Activated naive CD8-positive, alpha-beta T cell treated with anti-CD3 and anti-CD28 coated beads, Interleukin-2, amount 10 ng/mL, durations not matched to agents 7 days and 5 days (primary cell): ENCODE data around the gene LUZP2. TPM values are rescaled to one million over a fixed set of nuclear protein-coding genes. Genes with fewer than 3 reads are reported as not detected.
"Not testable (repeated sequence)": the region's sequence is repeated elsewhere in the genome, so short reads cannot be mapped to it uniquely, and the experiment has no call there.

Source experiments
- ATAC-seq: fragments of 150-1000 bp; cut with Tn5 transposase; one replicate; pipeline ENCODE4 v1.10.0; 2021; ENCODE audit warnings: low read depth, moderate library complexity
- POLR2A ChIA-PET: fragments of 350-600 bp; sonication (Branson Sonifier 250); formaldehyde crosslinking; loops from one replicate; lab custom pipeline; 2021; ENCODE audit warnings: antibody characterized with exemption; lab: Charles Lee
- DNase-seq: peaks from one replicate; pipeline ENCODE4 v3.0.0; 2021
- H3K27ac Mint-ChIP-seq: one replicate; pipeline ENCODE4 v1.8.0; 2022; ENCODE audit warnings: mild to moderate bottlenecking, mixed read lengths
- H3K27me3 Mint-ChIP-seq: one replicate; pipeline ENCODE4 v1.8.0; 2022; ENCODE audit warnings: mild to moderate bottlenecking, moderate library complexity, mixed read lengths
- H3K36me3 Mint-ChIP-seq: one replicate; pipeline ENCODE4 v1.8.0; 2021; ENCODE audit warnings: mild to moderate bottlenecking, mixed read lengths
- H3K4me1 Mint-ChIP-seq: one replicate; pipeline ENCODE4 v1.8.0; 2021; ENCODE audit warnings: mixed read lengths
- H3K4me3 Mint-ChIP-seq: one replicate; pipeline ENCODE4 v1.8.0; 2022; ENCODE audit warnings: mild to moderate bottlenecking, moderate library complexity, mixed read lengths
- H3K9me3 Mint-ChIP-seq: one replicate; pipeline ENCODE4 v1.8.0; 2021; ENCODE audit warnings: mixed read lengths
- total RNA-seq, 2 experiments: library from RNA; stranded (reverse); gene quantifications; one replicate each; pipeline ENCODE4 v1.2.3, GENCODE V29; 2021

The LUZP2 gene
- total RNA-seq, 2 experiments from 2014 or later, result not detected

DNA sequence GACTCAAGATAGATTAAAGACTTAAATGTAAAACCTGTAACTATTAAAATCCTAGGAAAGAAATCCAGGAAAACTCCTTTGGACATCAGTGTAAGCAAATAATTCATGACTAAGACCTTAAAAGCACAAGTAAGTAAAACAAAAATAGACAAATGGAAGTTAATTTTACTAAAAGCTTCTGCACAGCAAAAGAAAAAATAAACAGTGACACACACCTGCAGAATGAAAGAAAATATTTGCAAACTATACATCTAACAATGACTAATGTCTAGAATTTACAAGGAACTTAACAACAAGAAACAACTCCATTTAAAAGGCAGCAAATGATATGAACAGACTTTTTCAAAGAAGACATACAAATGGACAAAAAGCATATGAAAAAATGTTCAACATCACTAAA is 359.1 kb downstream of the LUZP2 start:
- H3K27me3 Mint-ChIP-seq, result no peaks in the 10 kb centered on the region
- peaks cover 2% of the 10 kb centered on the region for H3K9me3 Mint-ChIP-seq
- H3K4me3 Mint-ChIP-seq, result no peak overlapping the region
- H3K27ac Mint-ChIP-seq, result no peak overlapping the region
- DNase-seq, result no peak
- no peaks in the 10 kb centered on the region for H3K36me3 Mint-ChIP-seq
- H3K4me1 Mint-ChIP-seq, result no peaks in the 10 kb centered on the region
- POLR2A ChIA-PET, result no interaction called here
- ATAC-seq, result no peak

DNA sequence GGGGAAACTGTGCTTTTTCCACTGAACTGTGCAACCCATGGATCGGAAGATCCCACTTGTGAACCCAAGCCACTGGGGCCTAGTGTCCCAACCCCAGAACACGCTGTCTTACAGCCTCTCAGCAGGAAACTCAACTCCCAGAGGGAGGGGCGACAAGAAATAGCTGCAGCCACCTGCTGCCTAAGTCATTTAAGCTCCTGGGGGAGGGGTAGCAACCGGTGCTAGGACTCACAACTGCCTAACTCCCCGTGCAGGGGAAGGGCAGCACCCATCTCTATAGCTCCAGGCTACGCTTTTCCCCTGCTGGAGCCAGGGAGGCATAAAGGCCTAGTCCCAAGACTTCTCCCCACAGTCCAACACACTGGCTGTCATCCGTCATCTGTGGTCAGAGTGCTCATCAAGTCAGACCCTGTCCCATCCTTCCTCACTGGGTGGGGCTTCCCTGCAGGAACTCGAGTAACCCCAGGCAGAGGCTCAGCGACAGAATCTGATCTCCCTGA is 363.0 kb downstream of the LUZP2 start:
- no peak overlapping the region for H3K4me3 Mint-ChIP-seq
- POLR2A ChIA-PET, result no interaction called here
- no peaks in the 10 kb centered on the region for H3K27me3 Mint-ChIP-seq
- DNase-seq (no peak), ATAC-seq (no peak)
- H3K36me3 Mint-ChIP-seq, result no peaks in the 10 kb centered on the region
- H3K4me1 Mint-ChIP-seq, result no peaks in the 10 kb centered on the region
- no peak overlapping the region for H3K27ac Mint-ChIP-seq
- H3K9me3 Mint-ChIP-seq, result peaks cover 2% of the 10 kb centered on the region

DNA sequence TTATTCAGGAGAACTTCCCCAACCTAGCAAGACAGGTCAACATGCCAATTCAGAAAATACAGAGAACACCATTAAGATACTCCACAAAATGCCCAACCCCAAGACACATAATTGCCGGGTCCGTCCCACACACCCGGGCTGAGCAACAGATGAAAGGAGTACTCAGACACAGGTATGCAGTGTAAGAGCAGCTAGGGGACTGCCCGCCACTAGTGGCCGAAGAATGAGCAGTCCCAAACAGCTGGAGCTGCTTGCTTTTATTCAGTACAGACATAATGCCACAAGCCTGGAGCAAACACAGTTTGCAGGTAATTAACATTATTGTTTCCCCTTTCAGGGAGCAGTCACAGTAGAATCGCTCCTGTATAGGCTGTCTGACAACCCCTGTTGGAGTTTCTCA is 364.6 kb downstream of the LUZP2 start:
- ATAC-seq (no peak), DNase-seq (no peak)
- H3K36me3 Mint-ChIP-seq, result no peaks in the 10 kb centered on the region
- POLR2A ChIA-PET, result no interaction called here
- no peak overlapping the region for H3K4me3 Mint-ChIP-seq
- no peaks in the 10 kb centered on the region for H3K4me1 Mint-ChIP-seq
- no peaks in the 10 kb centered on the region for H3K27me3 Mint-ChIP-seq
- no peak overlapping the region for H3K27ac Mint-ChIP-seq
- peaks cover 2% of the 10 kb centered on the region for H3K9me3 Mint-ChIP-seq

DNA sequence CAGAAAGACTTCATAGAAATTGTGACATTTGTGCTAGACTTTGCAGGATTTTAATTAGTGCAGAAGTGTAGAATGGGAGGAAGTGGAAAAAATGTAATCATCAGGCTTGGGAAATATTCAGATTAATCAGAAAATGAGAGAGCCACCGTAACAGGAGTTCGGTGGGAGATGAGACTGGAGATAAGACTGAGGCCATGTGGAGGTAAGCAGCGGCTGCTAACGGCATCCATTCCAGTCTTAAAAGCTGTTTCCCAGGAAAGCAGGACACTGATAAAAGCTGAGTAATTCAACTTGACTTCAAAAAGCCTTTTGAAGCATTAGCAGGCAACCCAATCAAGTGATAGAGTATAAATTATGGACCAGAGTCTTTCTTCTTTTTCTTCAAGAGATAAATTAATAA is 369.9 kb downstream of the LUZP2 start:
- H3K4me3 Mint-ChIP-seq, result no peak overlapping the region

DNA sequence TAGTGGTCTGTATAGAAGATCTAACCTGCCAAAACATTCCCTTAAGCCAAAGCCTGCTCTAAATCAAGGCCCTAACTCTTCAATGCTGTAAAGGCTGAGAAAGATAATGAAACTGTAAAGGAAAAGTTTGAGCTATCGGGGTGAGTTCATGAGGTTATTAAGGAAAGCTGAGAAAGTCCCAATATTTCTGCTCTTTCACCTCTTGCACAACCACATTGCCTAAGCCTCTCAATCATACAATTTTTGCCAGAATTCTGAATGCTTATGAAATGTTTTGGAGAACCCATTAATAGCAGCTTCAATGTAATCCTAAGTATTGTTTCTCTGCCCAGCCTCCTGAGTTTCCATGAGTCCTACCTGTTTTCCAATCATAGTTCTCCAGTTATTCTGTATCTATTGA is 373.2 kb downstream of the LUZP2 start:
- no peak for ATAC-seq
- H3K27me3 Mint-ChIP-seq, result no peaks in the 10 kb centered on the region
- no peak overlapping the region for H3K27ac Mint-ChIP-seq
- H3K4me3 Mint-ChIP-seq, result no peak overlapping the region
- H3K4me1 Mint-ChIP-seq, result no peaks in the 10 kb centered on the region
- DNase-seq, result no peak
- H3K9me3 Mint-ChIP-seq, result peaks cover 3% of the 10 kb centered on the region
- H3K36me3 Mint-ChIP-seq, result no peaks in the 10 kb centered on the region
- POLR2A ChIA-PET, result no interaction called here

More for the DNA sequence above, 369.9 kb downstream of the LUZP2 start:
- Mint-ChIP-seq H3K4me1 (no peaks in the 10 kb centered on the region), H3K9me3 (peaks cover 3% of the 10 kb centered on the region), H3K27me3 (no peaks in the 10 kb centered on the region), H3K27ac (no peak overlapping the region), H3K36me3 (no peaks in the 10 kb centered on the region)
- POLR2A ChIA-PET, result no interaction called here
- no peak for ATAC-seq
- DNase-seq, result no peak

DNA sequence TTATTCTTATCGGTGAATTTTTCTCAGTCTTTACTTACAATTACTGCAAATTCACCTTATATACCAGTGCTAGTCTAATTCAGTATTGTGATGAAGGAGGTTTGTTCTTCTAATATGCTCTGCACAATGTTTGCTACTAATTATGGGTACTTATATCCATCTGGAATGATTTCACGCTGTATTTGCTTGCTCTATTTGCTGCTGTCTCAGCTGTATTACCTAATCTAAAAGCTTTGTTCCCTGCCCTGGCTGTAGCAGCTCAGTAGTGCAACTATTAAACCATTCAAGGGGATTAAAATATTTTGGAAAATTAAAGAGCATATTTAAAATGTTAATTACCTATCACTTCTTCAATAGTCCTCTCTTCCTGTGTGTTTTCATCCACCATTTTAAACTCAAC is 375.3 kb downstream of the LUZP2 start:
- Mint-ChIP-seq H3K36me3 (no peaks in the 10 kb centered on the region), H3K9me3 (peaks cover 5% of the 10 kb centered on the region), H3K4me1 (no peaks in the 10 kb centered on the region), H3K4me3 (no peak overlapping the region), H3K27me3 (no peaks in the 10 kb centered on the region), H3K27ac (no peak overlapping the region)
- ATAC-seq (no peak), DNase-seq (no peak)
- POLR2A ChIA-PET, result no interaction called here

DNA sequence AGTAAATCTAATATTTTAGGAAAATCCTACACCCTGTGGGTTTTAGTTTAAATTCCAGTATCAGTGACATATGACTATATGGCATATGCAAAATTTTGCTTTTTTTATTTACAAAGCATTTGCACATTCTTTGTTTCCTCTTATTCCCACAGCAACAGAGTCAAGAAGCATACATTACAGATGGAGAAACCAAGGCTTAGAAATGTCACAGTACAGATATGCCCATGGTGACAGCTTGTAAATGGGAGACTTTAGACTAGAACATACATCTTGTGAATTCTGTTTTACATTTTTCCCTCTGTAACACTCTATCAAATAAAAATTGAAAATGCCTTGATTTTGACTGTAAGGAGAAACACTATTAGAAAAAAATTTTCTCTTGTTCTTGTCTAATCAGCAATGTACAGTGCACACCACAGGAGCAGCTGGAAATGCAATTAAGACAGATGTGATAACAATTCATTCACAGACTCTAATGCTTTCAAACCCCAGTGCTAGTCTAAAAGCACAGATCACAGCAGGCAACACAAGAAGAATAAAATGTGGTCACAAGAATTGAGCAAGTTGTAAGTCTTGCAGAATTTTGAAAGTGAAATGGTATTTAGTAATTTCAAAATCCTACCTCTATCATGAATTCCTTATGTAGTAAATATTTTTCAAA is 375.9 kb downstream of the LUZP2 start:
- no peak overlapping the region for H3K4me3 Mint-ChIP-seq
- POLR2A ChIA-PET, result no interaction called here
- H3K27ac Mint-ChIP-seq, result no peak overlapping the region
- ATAC-seq (no peak), DNase-seq (no peak)
- H3K36me3 Mint-ChIP-seq, result no peaks in the 10 kb centered on the region
- H3K4me1 Mint-ChIP-seq, result no peaks in the 10 kb centered on the region
- no peaks in the 10 kb centered on the region for H3K27me3 Mint-ChIP-seq
- H3K9me3 Mint-ChIP-seq, result peaks cover 7% of the 10 kb centered on the region

DNA sequence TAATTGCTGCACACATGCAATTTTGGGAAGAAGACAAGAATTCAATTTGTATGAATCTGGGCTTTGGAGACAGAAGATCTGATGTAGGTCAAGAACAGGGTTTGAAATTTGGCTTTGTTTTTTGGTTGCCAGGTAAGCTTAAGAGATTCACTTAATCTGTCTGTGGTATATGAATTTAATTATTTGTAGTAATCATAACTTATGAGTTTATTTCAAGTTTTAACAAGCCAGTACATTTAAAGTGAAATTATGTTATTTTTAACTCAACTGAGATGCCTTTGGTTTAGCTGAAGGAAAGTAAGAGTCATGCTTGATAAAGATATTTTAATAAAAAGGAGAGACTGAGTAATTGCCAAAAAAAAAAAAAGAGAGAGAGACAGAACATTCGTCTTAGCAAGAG is 384.1 kb downstream of the LUZP2 start:
- no peak overlapping the region for H3K27ac Mint-ChIP-seq
- ATAC-seq (no peak), DNase-seq (no peak)
- H3K27me3 Mint-ChIP-seq, result no peaks in the 10 kb centered on the region
- peaks cover 2% of the 10 kb centered on the region for H3K36me3 Mint-ChIP-seq
- POLR2A ChIA-PET, result no interaction called here
- peaks cover 11% of the 10 kb centered on the region for H3K9me3 Mint-ChIP-seq
- no peaks in the 10 kb centered on the region for H3K4me1 Mint-ChIP-seq
- no peak overlapping the region for H3K4me3 Mint-ChIP-seq

DNA sequence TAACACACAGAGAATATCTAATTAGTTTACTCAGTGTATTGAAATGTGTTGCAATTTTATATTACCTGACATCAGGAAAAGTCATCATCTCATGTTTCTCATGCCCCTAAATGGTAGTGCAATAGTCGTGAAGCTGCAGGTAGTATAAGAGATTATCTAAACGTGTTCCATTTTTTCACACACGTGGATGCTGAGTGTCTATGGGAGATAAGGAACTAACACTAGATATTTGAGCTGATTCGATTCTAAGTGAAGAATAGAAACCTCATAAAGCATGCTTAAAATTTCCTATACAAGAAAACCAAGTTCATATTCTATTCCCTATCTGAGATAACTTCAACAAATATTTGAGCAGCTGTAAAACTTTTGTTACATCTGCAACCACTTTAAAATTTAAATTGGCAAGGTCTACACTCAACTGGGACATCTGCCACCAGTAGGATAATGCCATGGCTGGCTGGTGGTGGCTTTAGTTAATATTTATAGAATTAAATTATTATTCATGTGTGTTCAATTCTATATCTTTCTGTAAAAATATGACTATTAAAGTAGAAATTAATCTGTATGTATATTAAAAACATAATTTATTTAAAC is 388.8 kb downstream of the LUZP2 start:
- Mint-ChIP-seq H3K9me3 (peaks cover 2% of the 10 kb centered on the region), H3K4me3 (no peak overlapping the region), H3K4me1 (no peaks in the 10 kb centered on the region), H3K27me3 (no peaks in the 10 kb centered on the region), H3K27ac (no peak overlapping the region), H3K36me3 (no peaks in the 10 kb centered on the region)
- ATAC-seq (no peak), DNase-seq (no peak)
- POLR2A ChIA-PET, result no interaction called here

DNA sequence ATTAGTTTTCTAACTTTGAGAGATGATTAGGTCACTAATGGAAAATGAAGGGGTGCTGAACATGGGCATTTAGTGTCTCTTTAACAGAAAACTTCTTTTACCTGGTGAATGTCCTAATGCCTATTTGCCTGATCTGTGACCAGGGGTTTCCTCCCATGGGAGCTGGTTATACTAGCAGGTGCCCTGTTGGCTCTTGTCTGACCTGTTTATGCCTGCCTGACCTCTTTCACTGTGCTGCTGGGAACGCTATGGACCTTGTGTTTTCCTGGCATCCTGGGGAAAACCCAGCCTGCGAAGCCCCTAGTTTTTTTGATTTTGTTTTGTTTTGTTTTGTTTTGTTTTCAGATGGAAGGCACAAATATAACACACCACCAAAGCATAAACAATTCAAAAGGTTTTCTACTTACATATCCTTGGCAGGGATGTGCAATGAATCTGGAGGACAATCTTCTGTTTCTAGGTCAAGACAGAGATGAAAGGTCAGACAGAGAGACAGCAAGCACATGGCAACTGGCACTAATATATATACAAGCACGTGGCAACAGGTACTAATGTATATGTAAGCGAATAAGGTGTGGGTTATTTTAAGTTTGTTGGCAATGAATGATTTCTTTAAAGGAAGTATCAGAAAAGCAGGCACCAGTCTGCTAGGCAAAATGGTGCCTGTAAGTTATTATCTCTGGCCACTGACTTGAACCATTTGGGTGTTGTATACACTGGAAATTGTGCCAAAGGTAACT is 390.2 kb downstream of the LUZP2 start:
- ATAC-seq (no peak), DNase-seq (no peak)
- Mint-ChIP-seq H3K27me3 (no peaks in the 10 kb centered on the region), H3K4me3 (no peak overlapping the region), H3K36me3 (no peaks in the 10 kb centered on the region), H3K27ac (no peak overlapping the region), H3K4me1 (no peaks in the 10 kb centered on the region), H3K9me3 (peaks cover 2% of the 10 kb centered on the region)
- POLR2A ChIA-PET, result no interaction called here

DNA sequence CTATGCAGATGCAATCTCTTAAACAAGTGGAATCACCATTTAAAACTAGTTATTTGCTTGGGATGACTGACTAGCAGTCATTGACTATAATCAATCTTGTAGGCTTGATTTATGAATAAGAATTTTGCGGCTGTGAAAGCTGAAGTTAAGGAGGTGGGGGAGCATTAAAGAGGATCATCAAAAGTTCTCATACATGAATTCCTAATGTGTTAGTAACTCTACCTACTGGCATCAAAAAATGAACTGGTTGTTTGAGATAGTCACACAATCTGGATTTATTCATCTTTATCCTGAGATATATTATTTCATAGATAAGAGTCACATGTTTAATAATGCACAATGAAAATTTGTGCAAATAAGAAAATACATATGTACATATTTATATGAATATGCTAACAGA is 393.6 kb downstream of the LUZP2 start:
- Mint-ChIP-seq H3K9me3 (peaks cover 4% of the 10 kb centered on the region), H3K4me3 (no peak overlapping the region), H3K36me3 (no peaks in the 10 kb centered on the region), H3K4me1 (no peaks in the 10 kb centered on the region), H3K27ac (no peak overlapping the region), H3K27me3 (no peaks in the 10 kb centered on the region)
- ATAC-seq (no peak), DNase-seq (no peak)
- POLR2A ChIA-PET, result no interaction called here

DNA sequence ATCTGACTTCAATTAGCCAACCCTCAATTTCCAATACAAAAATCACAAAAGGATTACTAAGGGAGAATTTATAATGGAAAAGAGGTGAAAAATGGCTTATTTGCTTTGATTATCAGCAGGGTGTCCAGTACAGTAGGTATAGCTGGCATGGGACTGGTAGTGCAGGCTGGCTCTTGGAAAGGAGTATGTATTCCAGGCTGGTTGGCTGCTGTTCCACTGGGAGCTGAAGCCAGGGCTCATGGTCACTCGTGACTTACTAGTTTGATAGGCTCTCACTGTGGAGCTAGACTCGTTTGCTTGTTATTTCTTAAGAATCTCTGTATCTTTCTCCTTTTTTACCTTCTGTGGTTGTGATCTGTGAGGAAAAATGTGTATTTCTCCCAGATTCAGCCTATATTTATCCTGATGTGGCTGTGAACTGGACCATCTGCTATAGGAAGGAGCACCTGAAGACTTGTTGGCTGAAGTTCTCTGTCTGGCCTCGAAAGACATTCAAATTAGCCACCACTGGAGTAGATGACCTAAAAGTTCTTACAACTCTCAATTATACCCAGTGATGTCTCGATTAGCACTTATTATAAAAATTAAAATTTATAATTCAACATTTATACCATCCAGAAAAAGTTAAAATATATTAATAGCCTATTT is 395.1 kb downstream of the LUZP2 start:
- H3K27me3 Mint-ChIP-seq, H3K4me1 Mint-ChIP-seq, H3K36me3 Mint-ChIP-seq, ATAC-seq, H3K9me3 Mint-ChIP-seq, H3K4me3 Mint-ChIP-seq, H3K27ac Mint-ChIP-seq, DNase-seq, POLR2A ChIA-PET: not testable (repeated sequence)

DNA sequence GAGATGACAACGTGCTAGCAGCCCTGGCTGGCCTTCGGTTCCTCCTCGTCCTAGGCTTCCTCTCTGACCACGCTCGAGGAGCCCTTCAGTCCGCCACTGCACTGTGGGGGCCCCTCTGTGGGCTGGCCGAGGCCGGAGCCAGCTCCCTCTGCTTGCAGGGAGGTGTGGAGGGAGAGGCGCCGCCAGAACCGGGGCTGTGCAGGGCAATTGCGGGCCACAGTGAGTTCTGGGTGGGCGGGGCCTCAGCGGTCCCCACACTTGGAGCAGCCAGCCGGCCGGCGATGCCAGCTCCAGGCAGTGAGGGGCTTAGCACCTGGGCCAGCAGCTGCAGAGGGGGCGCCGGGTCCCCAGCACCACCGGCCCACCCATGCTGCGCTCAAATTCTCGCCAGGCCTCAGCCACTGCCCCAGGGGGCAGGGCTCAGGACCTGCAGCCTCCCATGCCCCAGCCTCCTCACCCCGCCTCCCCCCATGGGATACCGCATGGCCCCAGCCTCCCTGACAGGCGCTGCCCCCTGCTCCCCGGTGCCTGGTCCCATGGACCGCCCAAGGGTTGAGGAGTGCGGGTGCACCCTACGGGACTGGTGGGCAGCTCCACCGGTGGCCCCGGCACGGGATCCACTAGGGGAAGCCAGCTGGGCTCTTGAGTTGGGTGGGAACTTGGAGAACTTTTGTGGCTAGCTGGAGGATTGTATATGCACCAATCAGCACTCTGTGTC is 399.4 kb downstream of the LUZP2 start:
- DNase-seq (no peak), ATAC-seq (no peak)
- POLR2A ChIA-PET, result no interaction called here
- no peak overlapping the region for H3K27ac Mint-ChIP-seq
- H3K9me3 Mint-ChIP-seq, result peaks cover 2% of the 10 kb centered on the region
- no peak overlapping the region for H3K4me3 Mint-ChIP-seq
- no peaks in the 10 kb centered on the region for H3K27me3 Mint-ChIP-seq
- H3K4me1 Mint-ChIP-seq, result no peaks in the 10 kb centered on the region
- no peaks in the 10 kb centered on the region for H3K36me3 Mint-ChIP-seq
